NCI-H460 (cell line): ENCODE data around the gene ADAD2. TPM values are rescaled to one million over a fixed set of nuclear protein-coding genes. Genes with fewer than 3 reads are reported as not detected.
A peak's percentile ranks its signal among the peaks of the same experiment; 100 is the strongest.

Experiments used
- DNase-seq: peaks from one replicate; pipeline ENCODE4 v3.0.0-alpha.2; 2016; ENCODE audit warnings: low read depth; ENCODE audit errors: extremely low read depth
- total RNA-seq: library from RNA; depleted of rRNA; stranded (reverse); fragments of >200 nt; shearing (Covaris generic); gene quantifications from 2 replicates; pipeline ENCODE4 v1.2.3, GENCODE V29; 2014

Gene ADAD2
- total RNA-seq, 1 experiment from 2014 or later = not detected

GRCh38 chr16:84220851-84221250 lies 29.9 kb downstream of the ADAD2 start:
- no peak for DNase-seq

- no peak for DNase-seq
Measured at GRCh38 chr16:84223456-84223855, 32.5 kb downstream of the ADAD2 start.

- DNase-seq = no peak
Measured at GRCh38 chr16:84224554-84224953, 33.6 kb downstream of the ADAD2 start.

DNA sequence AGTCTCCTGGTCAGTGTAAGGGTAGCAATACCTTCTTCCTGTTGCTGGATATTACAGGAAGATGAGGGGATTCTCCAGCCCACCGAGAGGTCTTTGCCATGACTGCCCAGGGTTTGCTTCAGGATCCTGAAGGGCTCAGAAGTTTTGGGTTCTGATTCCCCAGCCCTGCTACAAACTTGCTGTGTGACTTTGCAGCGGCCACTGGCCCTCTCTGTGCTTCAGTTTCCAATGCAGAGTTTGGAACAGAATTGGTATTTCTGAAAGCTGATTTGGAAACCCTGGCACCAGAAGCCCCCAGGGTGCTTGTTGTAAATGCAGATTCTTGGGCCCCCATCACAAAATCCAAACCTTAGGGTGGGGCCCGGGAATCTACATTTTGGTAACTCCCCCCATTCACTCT lies 34.2 kb downstream of the ADAD2 start:
- no peak for DNase-seq

- DNase-seq = no peak
Measured at GRCh38 chr16:84225571-84225970, 34.6 kb downstream of the ADAD2 start.

- no peak for DNase-seq
Measured at GRCh38 chr16:84226026-84226425, 35.1 kb downstream of the ADAD2 start.

DNA sequence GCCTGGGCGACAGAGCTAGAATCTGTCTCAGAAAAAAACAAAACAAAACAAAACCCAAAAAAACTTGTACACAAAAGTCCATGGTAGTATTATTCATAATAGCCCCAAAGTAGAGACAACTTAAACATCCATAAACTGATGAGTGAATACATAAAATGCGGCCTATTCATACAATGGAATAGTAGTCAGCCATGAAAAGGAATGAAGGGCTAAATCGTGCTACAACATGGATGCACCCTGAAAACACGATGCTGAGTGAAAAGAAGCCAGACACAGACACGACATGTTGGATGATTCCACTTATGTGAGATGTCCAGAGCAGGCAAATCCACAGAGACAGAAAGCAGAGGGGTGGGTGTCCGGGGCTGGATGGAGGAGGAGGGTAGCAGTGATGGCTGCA lies 36.6 kb downstream of the ADAD2 start:
- DNase-seq = no peak

- peak; percentile 68 for DNase-seq
Measured at GRCh38 chr16:84228256-84228838, 37.4 kb downstream of the ADAD2 start.

- no peak for DNase-seq
Measured at GRCh38 chr16:84229471-84229870, 38.5 kb downstream of the ADAD2 start.

GRCh38 chr16:84232060-84232459 lies 41.1 kb downstream of the ADAD2 start:
- DNase-seq = no peak

DNA sequence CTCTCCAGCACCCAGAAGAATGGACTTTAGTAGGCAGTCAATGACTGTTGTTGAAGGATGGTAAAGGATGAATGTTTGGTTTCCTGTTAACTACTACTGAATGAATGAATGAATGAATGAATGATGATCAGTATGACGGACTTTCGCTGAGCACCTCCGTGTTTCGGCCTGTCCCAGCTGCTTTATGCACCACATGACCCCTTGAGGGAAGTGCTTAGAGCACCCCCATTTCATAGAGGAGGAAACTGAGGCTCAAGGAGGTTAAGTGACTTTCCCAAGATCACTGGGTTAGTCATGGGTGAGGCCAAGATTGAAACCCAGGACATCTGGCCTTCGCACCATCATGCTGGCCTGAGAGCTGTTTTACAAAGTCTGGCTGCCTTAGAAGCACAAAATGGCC lies 42.0 kb downstream of the ADAD2 start:
- no peak for DNase-seq

DNA sequence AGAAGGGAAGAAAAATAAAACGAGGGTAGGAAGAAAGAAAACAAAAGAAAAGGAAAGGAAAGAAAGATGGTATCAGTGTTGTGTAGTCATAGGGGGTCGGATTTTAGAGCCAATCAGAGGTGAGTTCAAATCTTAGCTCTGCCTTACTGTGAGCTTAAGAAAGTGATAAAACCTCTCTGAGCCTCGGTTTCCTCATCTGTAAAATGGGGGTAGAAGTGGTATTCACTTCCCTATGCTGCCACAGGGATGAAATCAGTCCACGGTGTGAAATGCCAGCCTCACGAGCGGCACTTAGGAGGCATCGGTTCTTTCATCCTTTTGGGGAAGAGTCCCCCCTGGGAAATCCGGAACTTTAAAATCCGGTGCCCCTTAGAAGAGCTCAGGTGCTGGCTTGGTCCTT lies 42.8 kb downstream of the ADAD2 start:
- no peak for DNase-seq

GRCh38 chr16:84234321-84235241 lies 43.6 kb downstream of the ADAD2 start:
- no peak for DNase-seq

GRCh38 chr16:84236671-84237070 lies 45.7 kb downstream of the ADAD2 start:
- no peak for DNase-seq

DNA sequence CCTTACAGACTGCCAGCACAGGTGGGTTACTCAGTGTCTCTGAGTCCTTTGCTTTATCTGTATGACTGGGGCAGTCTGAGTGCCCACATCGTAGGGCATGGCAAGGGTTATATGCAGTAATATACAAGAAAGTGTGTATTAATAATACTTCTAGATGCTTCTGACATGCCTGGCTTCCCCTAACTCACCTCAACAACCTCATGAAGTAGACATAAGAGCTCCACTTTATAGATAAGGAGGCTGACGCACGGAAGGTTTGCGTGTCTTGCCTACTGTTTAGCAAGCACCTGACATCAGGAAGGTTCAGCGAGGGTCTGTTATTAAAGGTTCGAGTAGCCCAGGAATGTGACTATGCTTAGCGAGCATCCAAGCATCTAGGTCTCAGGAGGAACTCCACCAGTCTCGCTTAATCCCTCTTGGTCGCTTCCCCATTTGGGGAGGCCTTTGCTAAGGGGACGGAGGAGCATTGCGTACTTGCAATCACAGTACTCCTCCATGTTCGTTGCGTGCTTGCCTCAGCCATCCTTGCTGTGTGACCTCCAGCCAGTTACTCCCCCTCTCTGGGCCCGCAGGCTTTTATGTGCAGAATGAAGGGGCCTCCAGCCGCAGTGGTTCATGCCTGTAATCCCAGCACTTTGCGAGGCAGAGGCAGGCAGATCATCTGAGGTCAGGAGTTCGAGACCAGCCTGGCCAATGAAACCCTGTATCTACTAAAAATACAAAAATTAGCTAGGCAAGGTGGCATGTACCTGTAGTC lies 47.2 kb downstream of the ADAD2 start:
- DNase-seq = no peak

DNA sequence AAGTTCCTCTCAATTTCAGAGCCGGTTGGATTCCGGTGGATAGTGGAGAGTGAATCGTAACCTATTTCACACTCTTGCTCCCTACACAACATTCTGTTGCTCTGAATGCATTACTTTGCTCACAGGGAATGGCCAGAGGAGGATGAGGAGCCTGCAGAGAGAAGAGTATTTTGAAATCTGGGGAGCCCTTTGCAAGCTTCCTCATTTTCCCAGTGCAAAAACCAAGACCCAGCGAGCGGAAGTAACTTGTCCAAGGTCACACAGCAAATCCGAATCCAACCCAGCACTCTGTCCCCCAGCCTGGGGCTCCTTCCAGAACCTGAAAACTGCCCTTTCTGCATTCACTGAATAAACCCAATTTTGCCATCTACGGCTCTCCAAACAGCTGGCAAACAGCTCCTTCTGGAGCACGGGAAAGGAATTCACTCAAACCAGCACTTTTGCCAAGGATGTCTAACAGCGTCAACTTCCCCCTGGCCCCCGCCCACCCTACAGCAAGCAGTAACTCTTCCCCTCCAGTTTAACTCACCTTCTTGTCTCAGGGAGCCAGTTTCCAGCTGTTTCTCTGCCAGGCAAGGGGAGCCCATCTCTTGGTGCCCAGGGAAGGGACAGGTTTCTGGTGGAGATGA lies 48.3 kb downstream of the ADAD2 start:
- DNase-seq = no peak

DNA sequence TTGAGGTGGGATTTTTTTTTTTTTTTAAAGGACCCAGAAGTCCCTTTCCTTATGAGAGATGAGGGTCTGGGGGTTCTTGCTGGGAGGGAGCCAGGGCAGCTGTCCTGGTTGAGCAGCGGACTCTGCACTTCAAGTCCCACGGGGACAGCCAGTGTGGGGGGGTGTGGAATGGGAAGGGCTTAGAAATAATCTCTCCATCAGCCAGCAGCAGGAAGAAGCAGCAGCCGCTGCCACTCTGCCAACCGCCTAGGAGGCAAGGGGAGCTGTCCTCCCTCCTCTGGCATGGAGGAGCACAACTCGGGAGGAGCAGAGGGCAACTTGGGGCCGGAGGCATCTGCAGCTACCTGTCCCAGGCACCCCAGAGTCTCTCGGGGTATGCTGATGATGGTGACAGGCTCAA lies 49.0 kb downstream of the ADAD2 start, which contains the start of gene KCNG4:
KCNG4 (minus strand) TSS at position 104 of the 400 bp plus-strand sequence. CDS start 2,527 bp downstream, outside the sequence.
- no peak for DNase-seq

- no peak for DNase-seq
Measured at GRCh38 chr16:84240455-84240854, 49.5 kb downstream of the ADAD2 start.

DNA sequence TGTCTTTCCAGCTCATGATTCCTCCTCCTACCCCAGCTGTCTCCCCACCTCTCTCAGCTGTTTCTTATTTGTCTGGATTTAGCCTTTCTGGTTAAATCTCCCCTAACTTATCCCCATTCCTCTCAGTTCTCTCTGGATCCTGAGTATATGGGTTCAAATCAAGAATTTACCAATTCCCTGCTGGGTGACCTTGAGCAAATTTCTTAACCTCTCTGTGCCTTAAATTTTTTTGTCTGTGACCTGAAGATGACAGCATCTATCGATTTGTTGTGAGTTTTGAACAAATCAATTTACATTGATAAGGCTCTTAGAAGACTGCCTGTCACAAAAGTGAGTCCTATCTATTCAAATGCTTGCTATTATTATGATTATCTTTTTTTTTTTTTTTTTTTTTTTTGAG lies 50.8 kb downstream of the ADAD2 start:
- no peak for DNase-seq

DNA sequence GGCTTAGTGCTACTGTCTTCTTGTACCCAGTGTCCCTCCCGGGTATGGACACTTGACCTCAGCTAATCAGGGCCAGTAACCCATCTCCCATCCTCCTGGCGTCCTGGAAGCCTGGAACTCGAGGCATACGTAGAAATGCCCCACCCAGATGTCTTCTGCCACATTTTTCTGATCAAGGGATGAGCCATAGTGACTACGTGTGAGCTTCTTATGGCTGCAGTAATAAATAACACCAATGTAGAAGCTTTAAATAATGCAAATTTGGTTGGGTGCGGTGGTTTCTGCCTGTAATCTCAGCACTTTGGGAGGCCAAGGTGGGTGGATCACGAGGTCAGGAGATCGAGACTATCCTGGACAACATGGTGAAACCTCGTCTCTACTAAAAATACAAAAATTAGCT lies 51.9 kb downstream of the ADAD2 start:
- no peak for DNase-seq

GRCh38 chr16:84243732-84244131 lies 52.8 kb downstream of the ADAD2 start:
- no peak for DNase-seq
